ENCODE data around the gene SPATA2.
A peak's percentile ranks its signal among the peaks of the same experiment; 100 is the strongest.
"Not testable (repeated sequence)": the region's sequence is repeated elsewhere in the genome, so short reads cannot be mapped to it uniquely, and the experiment has no call there.

The SPATA2 gene

GRCh38 chr20:49915380-49916145 is at the start of gene SPATA2:
TSS of gene SPATA2 (minus strand) at chr20:49915529. CDS start at chr20:49908490, 7,039 bp downstream.
- peak; percentile 67 for TF ChIP-seq POLR2A (IDR thresholded peaks at IDR 0.05; ENCODE audit: low read length)
- TF ChIP-seq GATA1 (IDR thresholded peaks at IDR 0.05; ENCODE audit: low read depth, low read length): no peak
- DNase-seq: peak; percentile 96 to 97

- DNase-seq: no peak
- TF ChIP-seq GATA1 (IDR thresholded peaks at IDR 0.05; ENCODE audit: low read depth, low read length): no peak
- no peak for TF ChIP-seq POLR2A (IDR thresholded peaks at IDR 0.05; ENCODE audit: low read length)
These were observed 46.1 kb upstream of the SPATA2 start for GRCh38 chr20:49961413-49961812.

- not testable (repeated sequence) for DNase-seq
These were observed 42.0 kb upstream of the SPATA2 start for GRCh38 chr20:49957089-49957938.

GRCh38 chr20:49956689-49957088 is 41.4 kb upstream of the SPATA2 start:
- TF ChIP-seq GATA1 (IDR thresholded peaks at IDR 0.05; ENCODE audit: low read depth, low read length) (no peak), POLR2A (IDR thresholded peaks at IDR 0.05; ENCODE audit: low read length) (no peak)
- DNase-seq: no peak

- not testable (repeated sequence) for DNase-seq
These were observed 40.6 kb upstream of the SPATA2 start for GRCh38 chr20:49955830-49956396.

GRCh38 chr20:49955167-49955566 is 39.8 kb upstream of the SPATA2 start:
- TF ChIP-seq POLR2A (IDR thresholded peaks at IDR 0.05; ENCODE audit: low read length) (no peak), GATA1 (IDR thresholded peaks at IDR 0.05; ENCODE audit: low read depth, low read length) (no peak)
- DNase-seq: no peak

- no peak for TF ChIP-seq GATA1 (IDR thresholded peaks at IDR 0.05; ENCODE audit: low read depth, low read length)
- TF ChIP-seq POLR2A (IDR thresholded peaks at IDR 0.05; ENCODE audit: low read length): no peak
- DNase-seq: no peak
These were observed 35.8 kb upstream of the SPATA2 start for GRCh38 chr20:49951151-49951550.

- DNase-seq: no peak
- TF ChIP-seq POLR2A (IDR thresholded peaks at IDR 0.05; ENCODE audit: low read length) (no peak), GATA1 (IDR thresholded peaks at IDR 0.05; ENCODE audit: low read depth, low read length) (no peak)
These were observed 33.6 kb upstream of the SPATA2 start for GRCh38 chr20:49948809-49949507.

GRCh38 chr20:49948178-49948577 is 32.8 kb upstream of the SPATA2 start:
- DNase-seq: no peak
- TF ChIP-seq GATA1 (IDR thresholded peaks at IDR 0.05; ENCODE audit: low read depth, low read length): no peak
- TF ChIP-seq POLR2A (IDR thresholded peaks at IDR 0.05; ENCODE audit: low read length): no peak

GRCh38 chr20:49945701-49946477 is 30.6 kb upstream of the SPATA2 start:
- no peak for DNase-seq
- TF ChIP-seq POLR2A (IDR thresholded peaks at IDR 0.05; ENCODE audit: low read length) (no peak), GATA1 (IDR thresholded peaks at IDR 0.05; ENCODE audit: low read depth, low read length) (no peak)

GRCh38 chr20:49945306-49945700 is 30.0 kb upstream of the SPATA2 start:
- no peak for DNase-seq
- TF ChIP-seq GATA1 (IDR thresholded peaks at IDR 0.05; ENCODE audit: low read depth, low read length) (no peak), POLR2A (IDR thresholded peaks at IDR 0.05; ENCODE audit: low read length) (no peak)

- DNase-seq: no peak
- TF ChIP-seq POLR2A (IDR thresholded peaks at IDR 0.05; ENCODE audit: low read length) (no peak), GATA1 (IDR thresholded peaks at IDR 0.05; ENCODE audit: low read depth, low read length) (no peak)
These were observed 27.6 kb upstream of the SPATA2 start for GRCh38 chr20:49942942-49943341.

GRCh38 chr20:49942303-49942702 is 27.0 kb upstream of the SPATA2 start:
- DNase-seq: no peak
- TF ChIP-seq GATA1 (IDR thresholded peaks at IDR 0.05; ENCODE audit: low read depth, low read length) (no peak), POLR2A (IDR thresholded peaks at IDR 0.05; ENCODE audit: low read length) (no peak)
